Fibroblast of the aortic adventitia (primary cell): ENCODE measurements around the gene ARHGAP15. TPM values are rescaled to one million over a fixed set of nuclear protein-coding genes. Genes with fewer than 3 reads are reported as not detected.

Experiments used
- DNase-seq: peaks from one replicate; pipeline ENCODE4 v3.0.0-alpha.2; 2010; ENCODE audit warnings: low read depth
- H3K4me3 ChIP-seq: 2 replicates; pipeline ENCODE4 v1.5.1; 2011; ENCODE audit warnings: low read depth, mild to moderate bottlenecking, control low read depth, low read length, moderate library complexity
- CTCF ChIP-seq: IDR thresholded peaks from 2 replicates; pipeline ENCODE4 v1.5.1; 2011; ENCODE audit warnings: mild to moderate bottlenecking, low read length, control low read depth, inconsistent platforms; ENCODE audit not compliant: insufficient read depth
- total RNA-seq: library from RNA; depleted of rRNA; stranded (reverse); fragments of >200 nt; gene quantifications from 2 replicates; pipeline ENCODE4 v1.2.3, GENCODE V29; 2012; ENCODE audit warnings: low replicate concordance

Gene ARHGAP15
- total RNA-seq, 1 donor = not detected

GRCh38 chr2:143209570-143210445 lies 80.6 kb downstream of the ARHGAP15 start:
- no peak for TF ChIP-seq CTCF
- no peak overlapping the region for H3K4me3 ChIP-seq
- DNase-seq = no peak

GRCh38 chr2:143210446-143210819 lies 81.2 kb downstream of the ARHGAP15 start:
- no peak overlapping the region for H3K4me3 ChIP-seq
- TF ChIP-seq CTCF = no peak
- no peak for DNase-seq

GRCh38 chr2:143217512-143218115 lies 88.4 kb downstream of the ARHGAP15 start:
- H3K4me3 ChIP-seq = no peak overlapping the region
- no peak for TF ChIP-seq CTCF
- no peak for DNase-seq

DNA sequence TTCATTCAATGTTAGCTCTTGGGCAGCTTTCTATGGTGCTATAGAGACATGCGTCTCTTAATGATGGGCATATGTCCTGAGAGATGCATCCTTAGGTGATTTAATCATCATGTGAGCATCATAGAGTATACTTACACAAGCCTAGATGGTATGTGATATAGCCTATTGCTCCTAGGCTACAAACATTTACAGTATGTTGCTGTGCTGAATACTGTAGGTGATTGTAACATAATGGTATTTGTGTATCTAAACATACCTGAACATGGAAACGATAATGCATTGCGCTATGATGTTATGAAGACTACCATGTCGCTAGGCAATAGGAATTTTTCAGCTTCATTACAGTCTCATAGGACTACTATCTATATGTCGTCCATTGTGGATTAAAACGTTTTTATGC lies 89.4 kb downstream of the ARHGAP15 start:
- DNase-seq = no peak
- TF ChIP-seq CTCF = no peak

DNA sequence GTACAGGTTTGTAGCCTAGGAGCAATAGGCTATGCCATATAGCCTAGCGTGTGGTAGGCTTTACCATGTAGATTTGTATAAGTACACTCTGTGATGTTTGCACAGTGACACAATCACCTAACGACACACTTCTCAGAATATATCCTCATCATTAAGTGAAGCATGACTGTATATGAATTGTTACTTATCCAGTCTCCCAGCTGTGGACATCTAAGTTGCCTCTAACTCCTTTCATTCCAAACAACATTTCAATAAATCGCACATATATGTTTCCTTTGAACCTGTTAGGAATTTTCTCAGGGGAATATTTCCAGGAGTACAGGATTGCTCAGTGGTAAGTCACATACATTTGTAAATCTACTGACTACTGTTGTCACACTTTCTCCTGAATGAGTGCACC lies 90.0 kb downstream of the ARHGAP15 start:
- no peak overlapping the region for H3K4me3 ChIP-seq
- no peak for TF ChIP-seq CTCF
- no peak for DNase-seq

More for the DNA sequence above, 89.4 kb downstream of the ARHGAP15 start:
- no peak overlapping the region for H3K4me3 ChIP-seq

- no peak for TF ChIP-seq CTCF
- H3K4me3 ChIP-seq = no peak overlapping the region
- no peak for DNase-seq
Observed at GRCh38 chr2:143223556-143223955, 94.3 kb downstream of the ARHGAP15 start.
